MV-4-11 (cell line): ENCODE measurements around the gene TMEM266.
A peak's percentile ranks its signal among the peaks of the same experiment; 100 is the strongest.

Source experiments
- DNase-seq: peaks from one replicate; lab custom pipeline; 2025; lab: John Stamatoyannopoulos, UW

Gene TMEM266

GRCh38 chr15:76127880-76128279, 68.1 kb downstream of the TMEM266 start:
- no peak for DNase-seq

GRCh38 chr15:76134537-76134936, 74.8 kb downstream of the TMEM266 start:
- DNase-seq: no peak

GRCh38 chr15:76135516-76135915, 75.7 kb downstream of the TMEM266 start:
- no peak for DNase-seq

GRCh38 chr15:76138436-76138835, 78.7 kb downstream of the TMEM266 start:
- no peak for DNase-seq

- peak; percentile 75 for DNase-seq
Observed at GRCh38 chr15:76139368-76140073, 79.7 kb downstream of the TMEM266 start.

GRCh38 chr15:76140074-76140464, 80.3 kb downstream of the TMEM266 start:
- no peak for DNase-seq

GRCh38 chr15:76146812-76147211, 87.0 kb downstream of the TMEM266 start:
- DNase-seq: no peak

- DNase-seq: peak; percentile 12
Observed at GRCh38 chr15:76147906-76148570, 88.3 kb downstream of the TMEM266 start.

GRCh38 chr15:76149291-76149915, 89.6 kb downstream of the TMEM266 start:
- DNase-seq: no peak

- DNase-seq: peak; percentile 87
Observed at GRCh38 chr15:76150513-76150912, 90.7 kb downstream of the TMEM266 start.

GRCh38 chr15:76150971-76151598, 91.3 kb downstream of the TMEM266 start:
- peak; percentile 72 for DNase-seq

- DNase-seq: no peak
Observed at GRCh38 chr15:76151599-76151974, 91.8 kb downstream of the TMEM266 start.

GRCh38 chr15:76152197-76152596, 92.4 kb downstream of the TMEM266 start:
- no peak for DNase-seq

GRCh38 chr15:76153241-76154197, 93.7 kb downstream of the TMEM266 start:
- DNase-seq: no peak

- DNase-seq: no peak
Observed at GRCh38 chr15:76155731-76156130, 95.9 kb downstream of the TMEM266 start.

- DNase-seq: no peak
Observed at GRCh38 chr15:76158226-76158625, 98.4 kb downstream of the TMEM266 start.

GRCh38 chr15:76158815-76159214, 99.0 kb downstream of the TMEM266 start:
- DNase-seq: no peak

- no peak for DNase-seq
Observed at GRCh38 chr15:76159282-76159681, 99.5 kb downstream of the TMEM266 start.

- no peak for DNase-seq
Observed at GRCh38 chr15:76160426-76161152, 100.8 kb downstream of the TMEM266 start.

GRCh38 chr15:76161153-76162035, 101.6 kb downstream of the TMEM266 start:
- no peak for DNase-seq
